ENCODE results near the gene MYORG.
A peak's percentile ranks its signal among the peaks of the same experiment; 100 is the strongest.

Gene MYORG

GRCh38 chr9:34376596-34377403, at the start of gene MYORG:
MYORG (minus strand) TSS chr9:34376898; CDS start chr9:34372943, 3,955 bp downstream.
- H3K27ac ChIP-seq (ENCODE audit: low read length): no peak within 1 kb of the TSS
- peak within 1 kb of the TSS; percentile 90 for H3K4me3 ChIP-seq (ENCODE audit: low read length)
- H3K9me3 ChIP-seq (ENCODE audit: insufficient read depth, low read length): no peaks in the 10 kb centered on the region
- H3K36me3 ChIP-seq (replicated peaks; ENCODE audit: low read depth, low read length): no peaks in the 10 kb centered on the region
- H3K9ac ChIP-seq (ENCODE audit: low read length): peak within 1 kb of the TSS; percentile 68
- no peaks in the 10 kb centered on the region for H3K79me2 ChIP-seq (ENCODE audit: low read length)
- H3K4me1 ChIP-seq (ENCODE audit: low read length): peaks cover 18% of the 10 kb centered on the region
- TF ChIP-seq EZH2phosphoT487 (IDR thresholded peaks at IDR 0.05; ENCODE audit: low read depth): no peak
- TF ChIP-seq, protein P1, sequence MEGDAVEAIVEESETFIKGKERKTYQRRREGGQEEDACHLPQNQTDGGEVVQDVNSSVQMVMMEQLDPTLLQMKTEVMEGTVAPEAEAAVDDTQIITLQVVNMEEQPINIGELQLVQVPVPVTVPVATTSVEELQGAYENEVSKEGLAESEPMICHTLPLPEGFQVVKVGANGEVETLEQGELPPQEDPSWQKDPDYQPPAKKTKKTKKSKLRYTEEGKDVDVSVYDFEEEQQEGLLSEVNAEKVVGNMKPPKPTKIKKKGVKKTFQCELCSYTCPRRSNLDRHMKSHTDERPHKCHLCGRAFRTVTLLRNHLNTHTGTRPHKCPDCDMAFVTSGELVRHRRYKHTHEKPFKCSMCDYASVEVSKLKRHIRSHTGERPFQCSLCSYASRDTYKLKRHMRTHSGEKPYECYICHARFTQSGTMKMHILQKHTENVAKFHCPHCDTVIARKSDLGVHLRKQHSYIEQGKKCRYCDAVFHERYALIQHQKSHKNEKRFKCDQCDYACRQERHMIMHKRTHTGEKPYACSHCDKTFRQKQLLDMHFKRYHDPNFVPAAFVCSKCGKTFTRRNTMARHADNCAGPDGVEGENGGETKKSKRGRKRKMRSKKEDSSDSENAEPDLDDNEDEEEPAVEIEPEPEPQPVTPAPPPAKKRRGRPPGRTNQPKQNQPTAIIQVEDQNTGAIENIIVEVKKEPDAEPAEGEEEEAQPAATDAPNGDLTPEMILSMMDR (IDR thresholded peaks at IDR 0.05; ENCODE audit: low read depth, low read length): no peak
- H4K20me1 ChIP-seq (ENCODE audit: insufficient read depth, low read length): no peaks in the 10 kb centered on the region
- peak within 1 kb of the TSS; percentile 89 for H2AFZ ChIP-seq (ENCODE audit: low read depth, low read length)
- H3K27me3 ChIP-seq (ENCODE audit: low read depth, low read length): peaks cover 7% of the 10 kb centered on the region
- peak within 1 kb of the TSS; percentile 98 for H3K4me2 ChIP-seq (ENCODE audit: low read length)

DNA sequence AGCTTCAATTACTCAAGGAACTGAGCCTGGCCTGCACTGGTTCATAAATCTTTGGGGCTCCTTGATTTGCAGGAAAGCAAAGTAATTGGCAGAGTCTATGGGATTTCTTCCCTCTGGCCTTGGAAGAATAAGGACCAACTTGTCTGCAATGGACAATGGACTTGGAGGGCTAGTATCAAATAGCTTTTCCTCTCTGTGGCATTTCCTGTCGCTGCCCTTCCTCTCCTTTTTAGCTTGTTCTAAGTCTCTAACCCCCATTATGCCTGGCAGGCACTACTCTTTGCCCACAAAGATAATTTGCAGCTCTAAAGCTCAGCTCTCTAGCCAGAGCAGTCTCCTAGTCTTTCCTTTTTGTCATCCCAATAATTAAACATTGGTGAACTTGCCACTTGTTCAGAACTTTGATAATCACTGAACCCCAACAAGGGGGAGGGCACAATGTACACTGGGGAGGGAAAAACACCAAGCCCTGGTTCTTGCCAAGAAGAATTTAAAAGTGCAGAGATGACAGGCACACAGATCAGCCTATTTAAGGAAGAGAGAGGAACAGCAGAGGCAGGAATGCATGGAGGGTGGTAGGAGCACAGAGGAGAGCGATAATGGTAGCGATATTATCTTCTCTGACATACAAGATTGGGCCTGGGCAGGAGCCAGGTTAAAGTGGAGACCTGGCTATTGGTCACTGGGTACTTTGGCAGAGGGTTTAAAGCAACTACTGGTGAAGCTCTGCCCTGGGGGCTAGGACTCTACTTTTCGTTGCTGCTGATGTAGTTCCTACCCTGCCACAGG, 43.2 kb upstream of the MYORG start:
- Histone ChIP-seq H3K9ac (ENCODE audit: low read length) (no peak overlapping the region), H3K79me2 (ENCODE audit: low read length) (no peaks in the 10 kb centered on the region), H3K9me3 (ENCODE audit: insufficient read depth, low read length) (no peaks in the 10 kb centered on the region), H3K4me1 (ENCODE audit: low read length) (no peaks in the 10 kb centered on the region), H3K27me3 (ENCODE audit: low read depth, low read length) (no peaks in the 10 kb centered on the region), H2AFZ (ENCODE audit: low read depth, low read length) (no peak overlapping the region), H3K4me2 (ENCODE audit: low read length) (no peak overlapping the region), H3K27ac (ENCODE audit: low read length) (no peak overlapping the region), H3K36me3 (replicated peaks; ENCODE audit: low read depth, low read length) (no peaks in the 10 kb centered on the region), H3K4me3 (ENCODE audit: low read length) (no peak overlapping the region), H4K20me1 (ENCODE audit: insufficient read depth, low read length) (peaks cover 8% of the 10 kb centered on the region)
- TF ChIP-seq, protein P1 (IDR thresholded peaks at IDR 0.05; ENCODE audit: low read depth, low read length): no peak
- no peak for TF ChIP-seq EZH2phosphoT487 (IDR thresholded peaks at IDR 0.05; ENCODE audit: low read depth)

DNA sequence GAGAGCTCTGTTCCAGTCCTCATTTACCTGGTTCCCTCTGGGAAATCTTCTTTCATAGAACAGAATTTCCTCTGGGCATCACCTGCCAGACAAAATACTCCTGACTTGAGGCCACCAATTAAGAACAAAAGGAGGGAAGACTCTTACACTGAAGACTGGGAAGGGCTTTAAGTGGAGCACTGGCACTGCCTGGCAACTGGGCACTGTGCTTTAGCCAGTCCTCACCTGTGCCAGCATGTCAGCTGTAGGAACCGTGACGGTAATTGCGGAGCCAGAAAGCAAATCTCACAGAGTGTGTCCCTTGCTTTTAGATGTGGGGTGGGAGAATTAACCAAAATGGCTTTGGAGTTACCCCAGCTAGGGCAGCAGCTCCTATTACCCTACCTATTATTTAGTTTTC, 41.0 kb upstream of the MYORG start:
- TF ChIP-seq EZH2phosphoT487 (IDR thresholded peaks at IDR 0.05; ENCODE audit: low read depth): no peak
- TF ChIP-seq, protein P1 (IDR thresholded peaks at IDR 0.05; ENCODE audit: low read depth, low read length): no peak
- Histone ChIP-seq H3K27ac (ENCODE audit: low read length) (no peak overlapping the region), H3K27me3 (ENCODE audit: low read depth, low read length) (no peaks in the 10 kb centered on the region), H3K79me2 (ENCODE audit: low read length) (no peaks in the 10 kb centered on the region), H3K9ac (ENCODE audit: low read length) (no peak overlapping the region), H3K4me2 (ENCODE audit: low read length) (no peak overlapping the region), H4K20me1 (ENCODE audit: insufficient read depth, low read length) (peaks cover 17% of the 10 kb centered on the region), H3K9me3 (ENCODE audit: insufficient read depth, low read length) (no peaks in the 10 kb centered on the region), H3K4me1 (ENCODE audit: low read length) (no peaks in the 10 kb centered on the region), H3K4me3 (ENCODE audit: low read length) (no peak overlapping the region), H3K36me3 (replicated peaks; ENCODE audit: low read depth, low read length) (no peaks in the 10 kb centered on the region), H2AFZ (ENCODE audit: low read depth, low read length) (no peak overlapping the region)

- Histone ChIP-seq H3K79me2 (ENCODE audit: low read length) (no peaks in the 10 kb centered on the region), H3K9ac (ENCODE audit: low read length) (no peak overlapping the region), H3K4me3 (ENCODE audit: low read length) (no peak overlapping the region), H3K9me3 (ENCODE audit: insufficient read depth, low read length) (no peaks in the 10 kb centered on the region), H4K20me1 (ENCODE audit: insufficient read depth, low read length) (peaks cover 13% of the 10 kb centered on the region), H3K36me3 (replicated peaks; ENCODE audit: low read depth, low read length) (no peaks in the 10 kb centered on the region), H3K4me1 (ENCODE audit: low read length) (no peaks in the 10 kb centered on the region), H3K27ac (ENCODE audit: low read length) (no peak overlapping the region), H3K27me3 (ENCODE audit: low read depth, low read length) (no peaks in the 10 kb centered on the region), H3K4me2 (ENCODE audit: low read length) (no peak overlapping the region), H2AFZ (ENCODE audit: low read depth, low read length) (no peak overlapping the region)
- TF ChIP-seq, protein P1 (IDR thresholded peaks at IDR 0.05; ENCODE audit: low read depth, low read length): no peak
- TF ChIP-seq EZH2phosphoT487 (IDR thresholded peaks at IDR 0.05; ENCODE audit: low read depth): no peak
Measured at GRCh38 chr9:34413231-34413852, 36.6 kb upstream of the MYORG start.
